Stimulated activated CD8-positive, alpha-beta memory T cell treated with anti-CD3 and anti-CD28 coated beads, Interleukin-2, amount 100 ng/mL, for 1 hour (primary cell): ENCODE measurements around the gene SNU13.
"Not testable (repeated sequence)": the region's sequence is repeated elsewhere in the genome, so short reads cannot be mapped to it uniquely, and the experiment has no call there.

ENCODE experiments used
- DNase-seq, 2 donors: peaks; one replicate each; pipeline ENCODE4 v3.0.0-alpha.2; 2020; ENCODE audit warnings: low read depth in 2 of 2

The SNU13 gene

DNA sequence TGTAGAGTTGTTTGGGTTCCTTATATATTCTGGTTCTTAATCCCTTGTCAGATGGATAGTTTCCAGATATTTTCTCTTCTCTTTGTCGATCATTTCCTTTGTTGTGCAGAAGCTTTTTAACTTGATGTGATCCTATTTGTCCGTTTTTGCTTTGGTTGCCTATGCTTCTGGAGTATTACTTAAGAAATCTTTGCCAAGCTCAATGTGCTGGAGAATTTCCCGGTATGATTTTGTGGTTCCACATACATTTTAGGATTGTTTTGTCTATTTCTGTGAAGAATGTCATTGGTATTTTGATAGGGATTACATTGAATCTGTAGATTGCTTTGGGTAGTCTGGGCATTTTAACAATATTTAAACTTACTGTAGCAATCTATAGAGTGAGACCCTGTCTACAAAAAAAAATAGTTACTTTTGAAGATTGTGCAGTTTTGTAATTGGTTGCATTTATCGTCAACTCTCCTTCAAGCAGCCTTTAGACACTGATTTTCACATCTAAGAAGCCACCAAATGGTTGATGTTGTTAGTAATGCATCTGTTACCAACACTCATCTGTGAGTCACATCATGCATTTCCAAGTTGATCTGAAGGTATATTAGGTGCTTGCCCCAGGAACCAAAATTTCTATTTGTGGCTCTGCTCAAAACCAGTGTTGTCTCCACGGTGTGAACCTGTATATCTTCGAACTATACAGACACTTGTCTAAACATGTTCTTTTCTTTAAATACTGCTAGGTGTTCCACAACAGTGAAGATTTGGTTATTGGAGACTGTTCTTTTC, 46.1 kb downstream of the SNU13 start:
- DNase-seq, result no peak

- no peak for DNase-seq
Observed at GRCh38 chr22:41641854-41642253, 46.8 kb downstream of the SNU13 start.

DNA sequence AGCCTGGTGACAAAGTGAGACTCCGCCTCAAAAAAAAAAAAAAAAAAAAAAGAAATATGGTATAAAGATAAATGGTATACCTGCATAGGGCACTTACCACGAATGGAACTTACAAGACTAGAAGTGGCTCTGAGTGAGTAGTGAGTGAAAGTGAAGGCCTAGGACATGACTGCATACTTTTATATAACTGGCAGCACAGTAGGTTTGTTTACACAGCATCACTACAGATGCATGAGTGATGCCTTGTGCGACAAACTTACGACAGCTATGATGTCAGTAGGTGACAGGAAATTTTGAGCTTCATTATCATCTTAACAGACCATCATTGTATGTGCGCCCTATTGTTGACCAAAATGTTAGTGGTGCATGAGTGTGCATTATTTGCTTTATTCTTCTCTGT, 49.9 kb downstream of the SNU13 start:
- DNase-seq, result no peak

- DNase-seq, result no peak
Observed at GRCh38 chr22:41638124-41638523, 50.5 kb downstream of the SNU13 start.

DNA sequence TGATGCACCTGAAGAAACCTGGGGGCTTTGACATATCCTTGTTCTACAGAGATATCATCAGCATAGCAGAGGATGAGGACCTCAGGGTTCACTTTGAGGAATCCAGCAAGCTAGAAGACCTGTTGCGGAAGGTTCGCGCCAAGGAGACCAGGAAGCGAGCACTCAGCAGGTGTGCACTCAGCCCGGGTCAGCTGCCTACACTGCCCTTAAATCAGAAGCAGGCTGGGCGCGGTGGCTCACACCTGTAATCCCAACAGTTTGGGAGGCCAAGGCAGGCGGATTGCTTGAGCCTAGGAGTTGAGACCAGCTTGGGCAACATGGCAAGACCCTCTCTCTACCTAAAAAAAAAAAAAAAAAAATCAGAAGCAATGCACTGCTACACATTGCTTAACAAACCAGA, 51.0 kb downstream of the SNU13 start:
- DNase-seq, result not testable (repeated sequence)

DNA sequence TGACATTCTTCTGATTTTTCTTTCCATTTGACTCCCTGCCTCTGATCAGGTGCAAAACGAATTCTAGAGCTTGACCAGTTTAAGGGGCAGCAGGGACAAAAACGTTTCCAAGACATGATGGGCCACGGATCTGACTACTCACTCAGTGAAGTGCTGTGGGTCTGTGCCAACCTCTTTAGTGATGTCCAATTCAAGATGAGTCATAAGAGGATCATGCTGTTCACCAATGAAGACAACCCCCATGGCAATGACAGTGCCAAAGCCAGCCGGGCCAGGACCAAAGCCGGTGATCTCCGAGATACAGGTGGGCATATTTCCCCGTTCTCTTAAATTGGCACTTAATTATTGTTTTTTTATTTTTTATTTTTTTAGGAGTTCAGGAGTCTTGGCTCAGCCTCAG, 52.2 kb downstream of the SNU13 start:
- DNase-seq, result no peak

DNA sequence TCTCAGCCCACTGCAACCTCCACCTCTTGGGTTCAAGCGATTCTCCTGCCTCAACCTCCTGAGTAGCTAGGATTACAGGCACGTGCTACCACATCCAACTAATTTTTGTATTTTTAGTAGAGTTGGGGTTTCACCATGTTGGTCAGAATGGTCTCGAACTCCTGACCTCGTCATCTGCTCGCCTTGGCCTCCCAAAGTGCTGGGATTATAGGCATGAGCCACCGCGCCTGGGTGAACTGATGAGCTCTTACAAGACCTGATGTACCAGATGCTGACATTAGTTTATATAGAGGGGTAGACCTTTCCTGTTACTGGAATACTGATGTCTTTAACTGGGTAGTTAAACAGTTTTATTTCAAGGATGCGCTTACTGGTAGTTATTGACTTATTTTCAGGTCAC, 54.1 kb downstream of the SNU13 start:
- DNase-seq, result not testable (repeated sequence)

DNA sequence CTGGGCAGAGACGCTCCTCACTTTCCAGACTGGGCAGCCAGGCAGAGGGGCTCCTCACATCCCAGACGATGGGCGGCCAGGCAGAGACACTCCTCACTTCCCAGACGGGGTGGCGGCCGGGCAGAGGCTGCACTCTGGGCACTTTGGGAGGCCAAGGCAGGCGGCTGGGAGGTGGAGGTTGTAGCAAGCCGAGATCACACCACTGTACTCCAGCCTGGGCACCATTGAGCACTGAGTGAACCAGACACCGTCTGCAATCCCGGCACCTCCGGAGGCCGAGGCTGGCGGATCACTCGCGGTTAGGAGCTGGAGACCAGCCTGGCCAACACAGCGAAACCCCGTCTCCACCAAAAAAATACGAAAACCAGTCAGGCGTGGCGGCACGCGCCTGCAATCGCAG, 57.1 kb downstream of the SNU13 start:
- DNase-seq, result not testable (repeated sequence)

DNA sequence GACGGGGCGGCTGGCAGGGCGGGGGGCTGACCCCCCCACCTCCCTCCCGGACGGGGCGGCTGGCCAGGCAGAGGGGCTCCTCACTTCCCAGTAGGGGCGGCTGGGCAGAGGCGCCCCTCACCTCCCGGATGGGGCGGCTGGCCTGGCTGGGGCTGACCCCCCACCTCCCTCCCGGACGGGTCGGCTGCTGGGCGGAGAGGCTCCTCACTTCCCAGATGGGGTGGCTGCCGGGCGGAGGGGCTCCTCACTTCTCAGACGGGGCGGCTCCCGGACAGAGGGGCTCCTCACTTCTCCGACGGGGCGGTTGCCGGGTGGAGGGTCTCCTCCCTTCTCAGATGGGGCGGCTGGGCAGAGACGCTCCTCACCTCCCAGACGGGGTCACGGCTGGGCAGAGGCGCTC, 57.6 kb downstream of the SNU13 start:
- not testable (repeated sequence) for DNase-seq

- DNase-seq, result no peak
Observed at GRCh38 chr22:41625577-41625976, 63.1 kb downstream of the SNU13 start.
